ENCODE data around the gene EHD1.

Gene EHD1

DNA sequence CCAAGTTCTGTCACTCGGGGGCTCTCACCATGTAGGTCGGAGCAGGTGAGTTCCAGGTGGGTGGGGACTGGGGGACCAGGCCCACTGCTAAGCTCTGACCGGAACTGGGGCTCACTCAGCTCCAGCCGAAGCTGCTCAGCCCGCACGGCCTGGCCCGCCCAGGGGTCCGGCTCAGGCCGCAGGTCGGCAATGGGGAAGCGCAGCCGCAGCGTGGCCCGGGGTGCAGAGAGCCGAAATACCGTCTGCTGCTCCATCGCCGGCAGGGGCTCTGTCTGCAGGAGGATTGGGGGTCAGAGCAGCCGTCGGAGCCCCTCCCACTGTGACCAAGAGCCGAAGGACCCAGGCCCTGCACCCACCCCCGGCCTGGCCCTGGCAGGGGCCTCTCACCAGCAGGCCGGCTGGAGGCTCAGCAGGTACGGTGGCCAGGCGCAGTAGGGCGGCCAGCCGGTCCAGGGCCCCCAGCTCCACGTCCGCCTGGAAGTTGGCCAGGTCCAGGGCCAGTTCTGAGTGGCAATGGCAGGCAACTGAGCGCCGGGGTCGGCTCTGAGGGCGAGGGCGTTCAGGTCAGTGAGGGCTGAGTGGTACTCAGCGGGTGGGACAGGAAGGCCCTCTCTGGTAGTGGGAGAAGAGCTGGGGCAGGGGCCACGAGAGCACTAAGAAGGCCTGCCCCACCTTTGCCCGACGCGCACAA is 31.4 kb upstream of the EHD1 start:
- no peak for DNase-seq (ENCODE audit: low spot score)

- no peak for DNase-seq (ENCODE audit: low spot score)
Measured at GRCh38 chr11:64908766-64909165, 30.3 kb upstream of the EHD1 start.

GRCh38 chr11:64906314-64906635 is 27.9 kb upstream of the EHD1 start:
- no peak for DNase-seq (ENCODE audit: low spot score)

GRCh38 chr11:64905516-64906313 is 27.3 kb upstream of the EHD1 start:
- DNase-seq (ENCODE audit: low spot score) = no peak

DNA sequence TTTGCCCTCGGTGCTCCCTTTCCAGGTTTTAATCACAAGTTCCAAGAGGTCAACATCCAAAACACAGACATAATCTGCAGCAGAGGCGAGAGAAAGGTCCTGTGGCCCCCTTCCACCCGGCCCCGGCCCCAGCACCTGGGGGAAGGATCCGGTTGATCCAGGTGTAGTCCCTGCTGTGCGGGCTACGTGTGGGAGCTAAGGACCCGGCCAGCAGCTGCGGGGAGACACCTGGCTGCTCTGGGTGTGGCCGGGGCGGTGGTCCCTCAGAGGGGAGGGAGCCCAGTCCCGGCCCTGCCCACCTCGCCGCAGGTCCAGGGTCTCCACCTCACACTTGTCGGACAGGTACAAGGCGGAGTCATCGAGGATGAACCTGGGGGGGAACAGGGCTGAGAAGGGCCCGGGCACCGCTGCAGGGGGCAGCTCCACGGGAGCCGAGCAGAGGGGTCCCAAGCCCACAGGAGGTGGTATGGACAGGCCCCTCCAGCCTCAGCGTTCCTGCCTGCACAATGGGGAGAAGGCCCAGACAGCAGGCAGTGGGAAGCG is 24.9 kb upstream of the EHD1 start:
- no peak for DNase-seq (ENCODE audit: low spot score)

GRCh38 chr11:64902102-64902900 is 23.9 kb upstream of the EHD1 start:
- DNase-seq (ENCODE audit: low spot score) = no peak

DNA sequence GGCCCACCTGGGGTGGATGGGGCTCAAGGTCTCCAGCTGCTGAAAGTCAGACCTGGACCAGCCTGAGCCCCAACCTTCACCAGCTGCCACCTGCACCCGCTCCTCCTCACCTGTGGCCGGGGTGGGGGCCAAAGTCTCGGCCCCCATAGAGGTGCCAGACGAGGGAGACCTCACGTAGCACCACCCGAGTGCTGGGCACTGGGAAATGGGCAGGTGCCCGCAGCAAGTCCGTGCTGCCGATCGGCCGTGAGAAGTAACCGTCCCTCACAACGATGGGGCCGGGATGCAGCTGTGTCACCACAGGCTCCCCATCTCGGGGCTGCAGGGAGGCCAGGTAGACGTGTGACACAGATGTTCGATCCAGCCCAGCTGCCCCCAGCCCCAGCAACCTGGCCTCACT is 22.4 kb upstream of the EHD1 start:
- no peak for DNase-seq (ENCODE audit: low spot score)

DNA sequence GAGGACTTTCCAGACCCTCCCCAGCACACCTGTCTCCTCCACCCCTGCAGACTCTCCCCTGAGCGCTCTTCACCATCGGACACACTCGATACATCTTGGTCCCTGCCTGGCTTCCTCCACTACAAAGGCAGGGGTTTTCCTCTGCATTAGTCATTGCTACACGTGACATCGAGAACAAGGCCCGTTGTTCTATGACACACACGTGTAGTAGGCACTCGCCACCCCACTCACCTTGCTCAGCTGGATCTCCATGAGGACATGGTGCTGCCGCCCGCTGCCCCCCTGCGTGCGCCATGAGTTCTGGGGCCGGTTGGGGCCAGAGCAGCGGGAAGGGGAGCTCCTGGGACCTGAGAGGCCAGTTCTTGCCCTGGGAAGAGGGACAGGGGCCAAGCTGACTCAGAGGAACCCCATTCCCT is 21.9 kb upstream of the EHD1 start:
- no peak for DNase-seq (ENCODE audit: low spot score)

GRCh38 chr11:64898541-64898940 is 20.1 kb upstream of the EHD1 start:
- no peak for DNase-seq (ENCODE audit: low spot score)

DNA sequence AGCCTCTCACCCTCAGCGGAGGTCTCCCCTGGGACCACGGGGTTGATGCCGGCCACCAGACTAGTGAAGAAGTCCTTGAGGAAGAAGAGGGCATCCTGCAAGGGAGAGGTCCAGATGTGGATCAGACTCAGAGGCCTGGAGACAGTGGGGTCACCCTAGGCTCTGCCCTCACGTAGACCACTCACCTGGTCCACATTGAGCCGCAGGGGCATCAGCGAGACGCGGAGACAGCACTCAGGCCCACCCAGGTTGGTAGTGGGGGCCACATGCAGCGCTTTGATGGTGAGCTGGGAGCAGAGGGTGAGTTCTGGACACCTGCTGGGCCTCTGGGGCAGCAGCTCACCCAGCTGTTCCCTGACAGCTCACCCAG is 19.6 kb upstream of the EHD1 start:
- no peak for DNase-seq (ENCODE audit: low spot score)

DNA sequence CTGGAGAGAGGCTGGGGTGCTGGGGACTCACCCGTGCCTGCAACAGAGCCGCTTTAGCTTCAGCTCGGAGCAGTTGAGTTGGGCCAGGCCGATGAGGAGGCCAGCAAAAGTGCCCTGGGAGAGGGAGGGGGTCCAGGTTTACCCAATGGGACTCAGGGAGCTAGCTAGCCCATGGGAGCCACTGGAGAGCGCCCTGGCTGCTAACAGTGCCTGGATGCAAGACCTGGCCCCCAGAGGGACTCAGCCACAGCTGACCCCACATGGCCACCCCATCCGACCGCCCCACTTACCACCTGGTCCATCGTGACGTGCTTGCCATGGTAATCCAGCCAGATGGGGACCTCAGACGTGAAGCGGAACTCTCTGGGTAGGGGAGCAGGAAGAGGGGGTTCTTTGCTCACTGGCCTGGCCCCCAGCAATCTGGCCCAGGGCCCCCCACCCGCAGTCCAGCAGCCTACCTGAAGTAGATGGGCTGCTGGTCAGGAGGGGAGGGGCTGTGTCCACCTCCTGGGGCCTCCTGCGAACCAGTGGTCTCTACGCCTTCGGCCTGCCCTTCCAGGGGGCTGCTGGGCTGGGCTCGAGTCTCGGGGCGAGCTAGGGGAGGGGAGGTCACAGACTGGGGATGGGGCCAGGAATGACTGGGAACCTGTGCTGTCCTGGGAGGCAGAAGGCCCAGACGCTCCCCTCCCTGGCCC is 19.1 kb upstream of the EHD1 start:
- no peak for DNase-seq (ENCODE audit: low spot score)

DNA sequence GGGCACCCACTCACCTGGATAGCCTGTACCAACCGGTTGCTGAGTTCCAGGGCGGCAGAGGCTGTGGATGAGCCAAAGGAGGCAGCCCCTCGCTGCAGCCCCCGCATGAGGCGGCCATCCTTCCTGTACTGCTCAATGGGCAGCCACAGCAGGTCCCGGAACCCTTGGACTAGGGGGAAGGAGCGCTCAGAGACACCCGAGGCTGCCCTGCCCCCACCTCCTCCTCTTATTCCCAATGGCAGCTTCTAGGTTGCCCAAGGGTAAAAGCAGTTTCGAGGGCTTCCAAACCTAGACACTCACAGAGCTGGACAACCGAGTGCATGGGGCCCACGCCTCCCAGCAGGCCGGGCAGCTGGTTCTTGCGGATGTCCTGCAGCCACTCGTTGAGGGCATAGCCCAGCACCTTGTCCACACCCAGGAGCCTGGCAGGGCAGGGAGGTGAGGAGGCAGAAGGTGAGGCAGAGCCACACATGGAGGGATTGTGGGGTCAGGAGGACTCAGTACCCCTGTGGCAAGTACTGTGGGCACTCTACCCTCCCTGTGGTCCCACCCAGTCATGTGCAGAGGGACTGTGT is 18.1 kb upstream of the EHD1 start:
- no peak for DNase-seq (ENCODE audit: low spot score)

GRCh38 chr11:64894812-64895452 is 16.5 kb upstream of the EHD1 start:
- DNase-seq (ENCODE audit: low spot score) = no peak

DNA sequence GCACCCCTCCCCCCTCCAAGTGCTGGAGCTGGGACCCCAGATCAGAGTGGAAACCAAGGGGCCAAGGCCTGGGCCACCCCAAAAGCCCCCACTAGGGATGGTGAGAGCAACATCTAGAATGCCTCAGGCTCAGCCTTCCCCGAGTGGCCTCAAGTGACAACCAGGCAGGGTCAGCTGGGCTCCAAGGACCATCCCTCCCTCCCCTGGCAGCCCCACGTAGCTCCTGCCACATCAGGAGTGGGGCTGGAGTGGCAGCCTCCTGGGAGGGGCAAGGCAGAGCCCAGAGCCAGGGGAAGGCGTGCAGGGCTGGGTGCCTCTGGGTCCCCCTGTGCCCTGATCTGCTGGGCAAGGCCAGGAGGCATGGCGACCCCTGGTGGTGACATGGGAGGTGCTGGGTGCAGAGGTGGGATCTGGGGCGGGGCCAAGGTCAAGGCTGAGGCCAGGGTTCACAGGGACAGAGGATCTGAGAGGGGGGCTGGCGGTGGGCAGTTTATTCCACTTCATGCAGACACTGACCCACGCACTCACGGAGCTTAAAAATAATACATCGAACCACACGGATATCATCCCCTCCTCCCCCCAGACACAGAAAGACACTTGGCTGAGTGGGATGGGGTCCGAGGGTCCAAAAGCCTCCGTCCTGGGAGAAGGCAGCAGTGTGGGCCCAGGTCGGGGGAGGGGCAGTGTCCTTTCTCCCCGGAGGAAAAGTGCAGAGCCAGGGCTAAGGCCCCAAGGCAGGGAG is 15.8 kb upstream of the EHD1 start:
- peak; percentile 82 for DNase-seq (ENCODE audit: low spot score)

- DNase-seq (ENCODE audit: low spot score) = no peak
Measured at GRCh38 chr11:64893194-64894069, 15.0 kb upstream of the EHD1 start.

- no peak for DNase-seq (ENCODE audit: low spot score)
Measured at GRCh38 chr11:64892838-64893193, 14.4 kb upstream of the EHD1 start.

GRCh38 chr11:64892411-64892831 is 14.0 kb upstream of the EHD1 start:
- DNase-seq (ENCODE audit: low spot score) = no peak

DNA sequence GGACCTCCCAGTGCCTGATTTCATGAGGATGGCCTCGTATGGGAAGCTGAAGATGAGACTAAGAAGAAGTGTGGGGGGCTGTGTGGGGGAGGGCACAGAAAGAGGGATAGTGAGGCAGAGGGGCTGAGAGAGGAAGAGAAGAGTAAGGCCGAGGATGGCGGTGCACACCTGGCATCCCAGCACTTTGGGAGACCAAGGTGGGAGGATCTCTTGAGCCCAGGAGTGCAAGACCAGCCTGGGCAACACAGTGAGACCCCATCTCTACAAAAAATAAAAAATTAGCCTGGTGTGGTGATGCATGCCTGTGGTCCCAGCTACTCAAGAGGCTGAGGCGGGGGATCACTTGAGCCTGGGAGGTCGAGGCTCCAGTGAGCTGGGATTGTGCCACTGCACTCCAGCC is 13.5 kb upstream of the EHD1 start:
- no peak for DNase-seq (ENCODE audit: low spot score)

DNA sequence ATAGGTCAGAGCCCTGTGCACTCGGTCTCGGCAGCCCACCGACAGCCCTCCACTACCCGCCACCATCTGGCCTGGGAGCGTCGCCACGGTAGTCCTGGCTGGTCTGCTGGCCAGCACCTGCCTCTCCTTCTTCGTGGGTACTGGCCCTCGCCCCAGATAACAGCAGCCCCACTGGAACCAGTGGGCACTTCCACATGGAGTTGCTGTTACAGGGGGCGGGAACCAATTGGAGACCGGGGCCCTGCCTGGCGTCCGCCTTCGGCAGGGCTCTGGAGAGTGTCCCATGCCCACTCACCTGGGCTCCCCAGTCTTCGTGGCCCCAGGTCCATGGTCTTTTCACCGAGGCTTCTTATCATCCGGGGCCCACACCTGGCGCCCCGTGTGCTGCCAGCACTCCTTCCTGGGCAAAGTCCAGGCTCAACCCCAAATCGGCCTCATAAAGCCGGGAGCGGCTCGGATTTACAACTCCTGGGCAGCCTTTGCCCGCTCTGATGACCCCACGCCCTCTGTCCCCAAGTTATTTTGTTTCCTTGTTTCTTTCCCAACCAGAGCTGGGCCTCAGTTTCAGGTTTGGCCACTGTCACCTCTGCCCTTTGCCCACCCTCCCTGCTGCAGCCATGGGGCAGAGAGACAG is 12.9 kb upstream of the EHD1 start:
- no peak for DNase-seq (ENCODE audit: low spot score)

Measured in Ammon's horn (tissue), 1 donor.